ENCODE data around the gene MAPT. TPM values are rescaled to one million over a fixed set of nuclear protein-coding genes. Genes with fewer than 3 reads are reported as not detected.

Gene MAPT
- total RNA-seq, 3 donors from 2014 or later (not counting 1 experiment from before 2014, with no cell fraction given): 0.14 to 1.3 (median 0.58) TPM

DNA sequence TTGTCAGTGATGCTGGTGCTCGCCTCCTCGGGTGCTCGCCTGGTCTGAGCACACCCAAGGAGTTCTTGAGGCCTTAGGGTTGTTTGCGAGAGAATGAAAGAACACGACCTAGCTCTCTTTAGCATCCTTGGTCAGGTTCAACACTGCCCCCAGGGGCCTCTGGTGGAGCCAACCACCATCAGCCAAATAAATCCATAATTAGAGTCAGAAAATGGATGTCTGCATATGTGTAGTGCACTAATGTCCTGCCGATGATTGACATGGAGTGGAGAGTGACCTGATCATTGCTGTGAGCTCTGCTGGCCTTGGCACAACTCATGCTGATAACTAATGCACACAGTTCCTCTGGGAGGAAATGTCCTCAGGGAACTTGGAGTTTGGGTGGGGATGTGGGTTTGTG lies 96.5 kb downstream of the MAPT start:
- ATAC-seq (no peak), DNase-seq (no peak)
- Mint-ChIP-seq H3K27me3 (ENCODE audit: low read depth in 2 of 2) (peaks cover 0 to 5% of the 10 kb centered on the region in 2 donors), H3K36me3 (no peaks in the 10 kb centered on the region), H3K4me1 (no peaks in the 10 kb centered on the region), H3K4me3 (no peak overlapping the region), H3K9me3 (no peaks in the 10 kb centered on the region), H3K27ac (no peak overlapping the region)
- intact Hi-C loops (cut with micrococcal nuclease): no loop called here
- Histone ChIP-seq H3K4me1 (ENCODE audit: control insufficient read depth, insufficient read depth, low read length) (no peaks in the 10 kb centered on the region), H3K27me3 (ENCODE audit: control insufficient read depth, insufficient read depth, low read length) (no peaks in the 10 kb centered on the region), H3K4me3 (ENCODE audit: low read length) (no peak overlapping the region), H3K36me3 (ENCODE audit: control insufficient read depth, insufficient read depth, low read length) (no peaks in the 10 kb centered on the region), H3K9me3 (ENCODE audit: control insufficient read depth, insufficient read depth, low read length) (no peaks in the 10 kb centered on the region), H3K27ac (ENCODE audit: low read length) (no peak overlapping the region)
- TF ChIP-seq CTCF (IDR thresholded peaks at IDR 0.05): no peak
- WGBS (ENCODE audit: insufficient coverage): 92% methylated on average over 6 of the region's 6 CpGs

- no peaks in the 10 kb centered on the region for H3K36me3 Mint-ChIP-seq
- ATAC-seq (no peak), DNase-seq (no peak)
- intact Hi-C loops (cut with micrococcal nuclease): no loop called here
- H3K36me3 ChIP-seq (ENCODE audit: control insufficient read depth, insufficient read depth, low read length): no peaks in the 10 kb centered on the region
- no peaks in the 10 kb centered on the region for H3K9me3 Mint-ChIP-seq
- H3K4me3 ChIP-seq (ENCODE audit: low read length): no peak overlapping the region
- WGBS (ENCODE audit: insufficient coverage): 90% methylated on average over 10 of the region's 10 CpGs
- no peaks in the 10 kb centered on the region for H3K4me1 ChIP-seq (ENCODE audit: control insufficient read depth, insufficient read depth, low read length)
- H3K27ac ChIP-seq (ENCODE audit: low read length): no peak overlapping the region
- TF ChIP-seq CTCF (IDR thresholded peaks at IDR 0.05): no peak
- no peak overlapping the region for H3K27ac Mint-ChIP-seq
- H3K9me3 ChIP-seq (ENCODE audit: control insufficient read depth, insufficient read depth, low read length): no peaks in the 10 kb centered on the region
- no peaks in the 10 kb centered on the region for H3K27me3 ChIP-seq (ENCODE audit: control insufficient read depth, insufficient read depth, low read length)
- no peaks in the 10 kb centered on the region for H3K4me1 Mint-ChIP-seq
- no peak overlapping the region for H3K4me3 Mint-ChIP-seq
- H3K27me3 Mint-ChIP-seq (ENCODE audit: low read depth in 2 of 2): peaks cover 0 to 4% of the 10 kb centered on the region in 2 donors
These were observed 97.0 kb downstream of the MAPT start for GRCh38 chr17:45991341-45991740.

DNA sequence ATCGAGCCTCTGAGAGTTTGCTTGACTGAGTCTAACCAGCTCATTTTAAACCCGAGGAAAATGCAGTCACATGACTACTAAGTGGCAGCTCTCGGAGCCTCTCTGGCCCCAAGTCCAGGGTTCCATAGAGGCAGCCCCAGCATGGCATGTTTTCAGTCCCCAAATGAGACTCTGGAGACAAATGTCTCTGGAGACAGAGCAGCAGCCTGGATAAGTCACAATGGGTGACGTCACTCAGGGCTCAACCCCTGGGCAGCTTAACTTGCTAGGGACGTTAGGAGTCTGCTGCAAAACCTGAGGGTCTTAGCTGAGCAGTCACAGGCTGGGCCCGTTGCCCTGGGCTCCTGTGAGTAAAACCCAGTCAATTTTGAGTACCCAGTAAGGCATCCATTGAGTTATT lies 97.8 kb downstream of the MAPT start:
- TF ChIP-seq CTCF (IDR thresholded peaks at IDR 0.05): no peak
- Mint-ChIP-seq H3K4me3 (no peak overlapping the region), H3K36me3 (no peaks in the 10 kb centered on the region), H3K9me3 (no peaks in the 10 kb centered on the region), H3K4me1 (no peaks in the 10 kb centered on the region), H3K27me3 (ENCODE audit: low read depth in 2 of 2) (peaks cover 0 to 4% of the 10 kb centered on the region in 2 donors), H3K27ac (no peak overlapping the region)
- Histone ChIP-seq H3K36me3 (ENCODE audit: control insufficient read depth, insufficient read depth, low read length) (no peaks in the 10 kb centered on the region), H3K4me1 (ENCODE audit: control insufficient read depth, insufficient read depth, low read length) (no peaks in the 10 kb centered on the region), H3K4me3 (ENCODE audit: low read length) (no peak overlapping the region), H3K27ac (ENCODE audit: low read length) (no peak overlapping the region), H3K27me3 (ENCODE audit: control insufficient read depth, insufficient read depth, low read length) (no peaks in the 10 kb centered on the region), H3K9me3 (ENCODE audit: control insufficient read depth, insufficient read depth, low read length) (no peaks in the 10 kb centered on the region)
- intact Hi-C loops (cut with micrococcal nuclease): no loop called here
- WGBS (ENCODE audit: insufficient coverage): 75% methylated on average over 6 of the region's 6 CpGs
- no peak for DNase-seq
- no peak for ATAC-seq

- no peaks in the 10 kb centered on the region for H3K4me1 Mint-ChIP-seq
- H3K9me3 Mint-ChIP-seq: no peaks in the 10 kb centered on the region
- no peak overlapping the region for H3K4me3 Mint-ChIP-seq
- DNase-seq: no peak
- Histone ChIP-seq H3K27me3 (ENCODE audit: control insufficient read depth, insufficient read depth, low read length) (no peaks in the 10 kb centered on the region), H3K27ac (ENCODE audit: low read length) (no peak overlapping the region), H3K4me1 (ENCODE audit: control insufficient read depth, insufficient read depth, low read length) (no peaks in the 10 kb centered on the region), H3K36me3 (ENCODE audit: control insufficient read depth, insufficient read depth, low read length) (no peaks in the 10 kb centered on the region), H3K9me3 (ENCODE audit: control insufficient read depth, insufficient read depth, low read length) (no peaks in the 10 kb centered on the region), H3K4me3 (ENCODE audit: low read length) (no peak overlapping the region)
- intact Hi-C loops (cut with micrococcal nuclease): no loop called here
- H3K27me3 Mint-ChIP-seq (ENCODE audit: low read depth in 2 of 2): peaks cover 0 to 4% of the 10 kb centered on the region in 2 donors
- no peak for TF ChIP-seq CTCF (IDR thresholded peaks at IDR 0.05)
- 92% methylated on average over 10 of the region's 10 CpGs for WGBS (ENCODE audit: insufficient coverage)
- no peak overlapping the region for H3K27ac Mint-ChIP-seq
- no peak for ATAC-seq
- no peaks in the 10 kb centered on the region for H3K36me3 Mint-ChIP-seq
These were observed 98.5 kb downstream of the MAPT start for GRCh38 chr17:45992904-45993303.

Data from natural killer cell (primary cell).